HEK293 (cell line): Measurements from ENCODE around the gene CDNF.

Experiments
- CTCF ChIA-PET: fragments of 350-600 bp; formaldehyde crosslinking; extraction: SDS; loops from one replicate; lab custom pipeline; 2021; ENCODE audit warnings: antibody characterized with exemption; lab: Yijun Ruan, JAX
- POLR2A ChIA-PET: fragments of 300-600 bp; formaldehyde crosslinking; extraction: SDS; loops from one replicate; lab custom pipeline; 2020; ENCODE audit warnings: antibody characterized with exemption, inconsistent platforms; lab: Yijun Ruan, JAX
- H3K27ac ChIP-seq: fragments of 200-500 bp; sonication (Bioruptor generic); 2 replicates; pipeline ENCODE4 v1.5.1; 2014; ENCODE audit warnings: low read depth, low read length, control low read depth, inconsistent platforms; ENCODE audit errors: extremely low read depth
- H3K36me3 ChIP-seq, 2 experiments: fragments of 200-500 bp in 1 of 2; sonication (Bioruptor generic) in 1 of 2; 1 replicate in 1 of 2; 2 replicates in 1 of 2; pipeline ENCODE4 v1.5.1; 2014 to 2017; ENCODE audit warnings: inconsistent platforms in 2 of 2, low read length in 2 of 2; ENCODE audit not compliant: control insufficient read depth in 2 of 2, insufficient read depth in 1 of 2
- H3K4me1 ChIP-seq: fragments of 200-500 bp; sonication (Bioruptor generic); 2 replicates; pipeline ENCODE4 v1.5.1; 2014; ENCODE audit warnings: mild to moderate bottlenecking, low read length, inconsistent platforms; ENCODE audit not compliant: control insufficient read depth, insufficient read depth
- H3K4me3 ChIP-seq: 2 replicates; pipeline ENCODE4 v1.5.1; 2011; ENCODE audit warnings: low read depth, mild to moderate bottlenecking, control low read depth, low read length, moderate library complexity
- H3K9me3 ChIP-seq: fragments of 200-500 bp; sonication (Bioruptor generic); 2 replicates; pipeline ENCODE4 v1.5.1; 2014; ENCODE audit warnings: low read depth, low read length, inconsistent platforms; ENCODE audit not compliant: control insufficient read depth, insufficient read depth
- KLF16 ChIP-seq: fragments of 450-650 bp; formaldehyde crosslinking; IDR thresholded peaks from 2 replicates; pipeline ENCODE4 v1.5.1; 2017; ENCODE audit warnings: missing biosample characterization, missing genetic modification characterization
- PRDM10 ChIP-seq: fragments of 450-650 bp; formaldehyde crosslinking; IDR thresholded peaks from 2 replicates; pipeline ENCODE4 v1.5.1; 2016; ENCODE audit warnings: missing biosample characterization, missing genetic modification characterization
- YY2 ChIP-seq: fragments of 450-650 bp; formaldehyde crosslinking; IDR thresholded peaks from 2 replicates; pipeline ENCODE4 v1.5.1; 2016; ENCODE audit warnings: missing biosample characterization, missing genetic modification characterization
- ZBTB10 ChIP-seq: fragments of 450-650 bp; formaldehyde crosslinking; IDR thresholded peaks from 2 replicates; pipeline ENCODE4 v1.5.1; 2016; ENCODE audit warnings: missing biosample characterization, missing genetic modification characterization
- ZIC2 ChIP-seq: fragments of 450-650 bp; formaldehyde crosslinking; IDR thresholded peaks from 2 replicates; pipeline ENCODE4 v1.5.1; 2016; ENCODE audit warnings: missing biosample characterization, missing genetic modification characterization
- ZNF16 ChIP-seq: fragments of 450-650 bp; formaldehyde crosslinking; IDR thresholded peaks from 2 replicates; pipeline ENCODE4 v1.5.1; 2016; ENCODE audit warnings: low read depth, missing biosample characterization, missing genetic modification characterization
- ZNF248 ChIP-seq: fragments of 450-650 bp; formaldehyde crosslinking; IDR thresholded peaks from 2 replicates; pipeline ENCODE4 v1.5.1; 2017; ENCODE audit warnings: missing biosample characterization, missing genetic modification characterization
- ZNF280C ChIP-seq: fragments of 450-650 bp; formaldehyde crosslinking; IDR thresholded peaks from 2 replicates; pipeline ENCODE4 v1.5.1; 2016; ENCODE audit warnings: missing biosample characterization, missing genetic modification characterization
- ZNF324 ChIP-seq: fragments of 450-650 bp; formaldehyde crosslinking; IDR thresholded peaks from 2 replicates; pipeline ENCODE4 v1.5.1; 2016; ENCODE audit warnings: missing biosample characterization, missing genetic modification characterization
- ZNF341 ChIP-seq: fragments of 450-650 bp; formaldehyde crosslinking; IDR thresholded peaks from 2 replicates; pipeline ENCODE4; 2016; ENCODE audit warnings: low read depth, missing biosample characterization, missing genetic modification characterization
- ZNF530 ChIP-seq: fragments of 450-650 bp; formaldehyde crosslinking; IDR thresholded peaks from 2 replicates; pipeline ENCODE4 v1.5.1; 2016; ENCODE audit warnings: low read depth, missing biosample characterization, missing genetic modification characterization
- ZNF658 ChIP-seq: fragments of 450-650 bp; formaldehyde crosslinking; IDR thresholded peaks from 2 replicates; pipeline ENCODE4; 2016; ENCODE audit warnings: missing biosample characterization, missing genetic modification characterization
- ZNF792 ChIP-seq: fragments of 450-650 bp; formaldehyde crosslinking; IDR thresholded peaks from 2 replicates; pipeline ENCODE4 v1.5.1; 2016; ENCODE audit warnings: missing biosample characterization, missing genetic modification characterization
- ZSCAN5A ChIP-seq: fragments of 450-650 bp; formaldehyde crosslinking; IDR thresholded peaks from 2 replicates; pipeline ENCODE4 v1.5.1; 2016; ENCODE audit warnings: missing biosample characterization, missing genetic modification characterization

The CDNF gene

GRCh38 chr10:14775656-14776055 is 62.2 kb downstream of the CDNF start:
- H3K27ac ChIP-seq = no peak overlapping the region
- CTCF ChIA-PET = no interaction called here
- TF ChIP-seq ZNF341 (tag by site-specific recombination) = no peak
- no peak for TF ChIP-seq ZNF530 (tag by site-specific recombination)
- TF ChIP-seq, all 188 proteins: peak for 0
- H3K4me3 ChIP-seq = no peak overlapping the region
- H3K4me1 ChIP-seq = no peaks in the 10 kb centered on the region
- POLR2A ChIA-PET = no interaction called here
- H3K36me3 ChIP-seq = no peaks in the 10 kb centered on the region
- H3K9me3 ChIP-seq = no peaks in the 10 kb centered on the region

- Histone ChIP-seq H3K36me3 (no peaks in the 10 kb centered on the region), H3K4me1 (no peaks in the 10 kb centered on the region), H3K9me3 (no peaks in the 10 kb centered on the region), H3K4me3 (no peak within 1 kb of the TSS), H3K27ac (no peak within 1 kb of the TSS)
- TF ChIP-seq ZNF324 (tag by site-specific recombination) (no peak), ZNF16 (tag by site-specific recombination) (no peak), ZNF280C (tag by site-specific recombination) (no peak), ZNF658 (tag by site-specific recombination) (no peak), KLF16 (tag by site-specific recombination) (no peak), ZNF792 (tag by site-specific recombination) (no peak), ZSCAN5A (tag by site-specific recombination) (no peak), PRDM10 (no peak), ZBTB10 (no peak), YY2 (tag by site-specific recombination) (no peak), ZNF248 (tag by site-specific recombination) (no peak), ZIC2 (tag by site-specific recombination) (no peak)
- ChIA-PET CTCF (no interaction called here), POLR2A (no interaction called here)
These were observed 63.0 kb downstream of the CDNF start, which contains the start of gene FAM107B for GRCh38 chr10:14774797-14775196. TSS of gene FAM107B (minus strand) at chr10:14774897. CDS start at chr10:14774663, 234 bp downstream.
